Stimulated activated CD4-positive, alpha-beta T cell treated with anti-CD3 and anti-CD28 coated beads, Interleukin-4, amount 100 ng/mL, for 24 hours (primary cell): ENCODE results near the gene USP37.

Source experiments
- DNase-seq: peaks from one replicate; pipeline ENCODE4 v3.0.0-alpha.2; 2020

Gene USP37

DNA sequence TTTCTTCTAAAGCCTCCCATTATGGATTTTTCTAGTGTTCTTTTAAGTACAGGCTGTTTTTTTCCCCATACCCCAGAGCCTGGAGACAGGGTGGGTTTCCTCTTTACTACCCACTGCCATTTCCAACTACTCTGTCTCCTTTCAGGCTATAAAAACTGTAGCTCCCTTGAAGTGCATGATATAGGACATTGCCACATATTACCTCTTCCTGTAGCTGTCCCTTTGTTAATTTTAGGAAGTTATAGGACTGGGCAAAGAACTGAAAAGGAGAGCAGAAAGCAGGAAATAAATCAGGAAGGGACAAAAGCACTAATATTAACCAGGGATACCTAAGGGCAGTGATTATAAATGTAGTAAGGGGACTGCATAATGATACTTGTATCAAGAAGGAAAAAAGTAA lies 95.2 kb downstream of the USP37 start:
- no peak for DNase-seq

DNA sequence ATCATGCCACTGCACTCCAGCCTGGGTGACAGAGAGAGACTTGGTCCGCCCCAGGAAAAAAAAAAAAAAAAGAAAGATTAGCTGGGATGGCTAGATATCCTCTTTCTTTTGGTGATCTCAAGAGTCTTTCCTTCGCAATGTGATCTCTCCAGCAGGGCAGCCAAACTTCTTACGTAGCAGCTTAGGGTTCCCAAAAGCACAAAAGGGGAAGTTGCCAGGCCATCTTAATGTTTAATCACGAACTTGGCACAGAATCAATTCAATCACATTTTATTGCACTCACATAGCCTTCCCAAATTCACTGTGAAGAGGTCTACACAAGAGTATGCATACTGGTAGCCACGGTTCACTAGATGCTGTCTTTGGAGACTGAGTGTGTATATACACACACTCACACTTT lies 96.2 kb downstream of the USP37 start:
- no peak for DNase-seq

DNA sequence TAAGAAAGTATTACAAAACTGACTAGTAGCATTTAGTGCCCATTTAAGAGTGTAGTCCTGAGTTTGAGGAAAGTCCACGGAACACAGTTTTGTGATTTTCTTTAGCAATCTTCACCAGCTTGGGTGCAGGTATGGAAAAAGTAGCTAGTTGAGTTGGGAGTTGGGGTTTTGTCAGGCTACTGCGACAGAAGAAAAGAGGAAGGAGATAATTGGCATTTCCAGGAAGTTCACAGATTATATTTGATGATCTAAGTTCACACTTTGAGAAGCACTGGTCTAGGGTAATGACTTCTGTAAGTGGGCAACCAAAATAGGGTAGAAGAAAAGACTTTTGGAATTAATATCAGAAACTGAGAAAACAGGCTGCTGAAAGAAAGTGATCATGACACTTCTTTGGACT lies 97.1 kb downstream of the USP37 start:
- no peak for DNase-seq

DNA sequence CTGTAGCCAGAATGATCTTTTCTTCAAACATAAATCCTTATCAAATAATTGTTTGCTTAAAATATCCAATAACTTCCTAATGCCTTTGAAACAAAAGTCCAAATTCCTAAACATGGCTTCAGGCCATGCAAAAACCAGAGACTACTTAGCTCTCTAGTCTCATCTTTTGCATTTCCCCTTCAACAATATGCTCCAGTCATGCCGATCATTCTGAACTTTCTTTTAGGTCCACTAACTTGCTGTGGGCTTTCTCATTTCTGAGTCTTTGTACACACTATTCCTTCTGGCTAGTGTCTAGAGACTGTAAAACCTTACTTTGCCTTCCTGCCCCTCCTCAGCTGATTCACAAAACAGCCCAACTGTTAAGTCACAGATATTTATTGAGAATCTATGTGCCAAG lies 97.7 kb downstream of the USP37 start:
- no peak for DNase-seq

DNA sequence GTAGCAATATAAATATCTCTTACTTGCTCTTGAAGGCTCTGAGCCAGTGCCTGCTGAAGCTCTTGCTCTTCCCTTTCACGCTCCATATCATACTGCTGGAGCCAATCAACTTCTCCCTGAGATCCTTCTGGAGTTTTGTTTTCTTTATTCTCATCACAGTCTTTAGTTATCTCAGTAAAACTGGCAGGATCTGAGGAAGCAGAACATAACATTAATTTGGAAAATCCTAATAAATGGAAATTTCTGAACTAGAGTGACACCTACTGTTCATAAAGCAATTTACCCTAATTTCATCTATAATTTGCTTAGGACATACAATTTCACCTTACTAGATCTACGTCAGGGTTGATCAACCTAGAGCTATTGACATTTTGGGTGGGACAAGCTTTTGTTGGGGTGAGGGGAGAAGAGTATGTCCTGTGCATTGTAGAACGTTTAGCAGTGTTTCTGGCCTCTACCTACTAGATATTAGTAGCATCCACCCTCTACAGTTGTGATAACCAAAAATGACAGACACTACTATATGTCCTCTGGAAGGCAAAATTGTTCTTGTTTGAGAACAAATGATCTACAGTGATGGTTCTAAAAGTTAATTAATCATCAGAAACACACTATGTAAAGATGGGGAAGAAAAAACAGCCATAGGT lies 102.0 kb downstream of the USP37 start:
- no peak for DNase-seq

DNA sequence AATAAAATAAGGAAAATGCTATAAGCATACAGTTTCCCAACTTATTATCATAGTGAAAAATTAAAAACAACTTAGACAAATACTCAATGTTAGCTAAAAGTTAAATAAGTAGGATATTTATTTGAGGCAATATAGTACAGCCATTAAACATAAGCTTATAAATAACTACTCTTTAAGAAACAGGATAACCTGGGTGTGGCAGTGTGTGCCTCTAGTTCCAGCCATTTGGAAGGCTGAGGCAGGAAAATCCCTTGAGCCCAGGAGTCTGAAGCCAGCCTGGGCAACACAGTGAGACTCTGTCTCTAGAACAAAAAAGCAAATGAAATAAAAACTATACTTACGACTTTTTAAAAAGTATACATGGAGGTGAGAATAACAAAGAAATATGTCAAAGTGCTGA lies 109.6 kb downstream of the USP37 start:
- DNase-seq = no peak

DNA sequence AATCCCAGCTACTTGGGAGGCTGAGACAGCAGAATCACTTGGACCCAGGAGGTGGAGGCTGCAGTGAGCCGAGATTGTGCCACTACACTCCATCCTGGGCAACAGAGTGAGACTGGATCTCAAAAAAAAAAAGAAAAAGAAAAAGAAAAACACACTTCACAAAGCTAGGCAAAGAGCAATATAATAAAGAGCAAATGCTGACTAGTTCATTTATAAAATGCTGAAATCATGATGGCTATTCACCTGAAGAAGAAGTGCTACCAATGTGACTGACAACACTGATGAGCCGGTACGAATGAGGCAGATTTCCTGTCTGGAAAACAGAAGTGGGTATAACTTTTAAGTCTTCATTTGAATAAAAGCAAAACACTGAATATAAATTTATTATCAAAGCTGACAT lies 111.3 kb downstream of the USP37 start:
- no peak for DNase-seq

DNA sequence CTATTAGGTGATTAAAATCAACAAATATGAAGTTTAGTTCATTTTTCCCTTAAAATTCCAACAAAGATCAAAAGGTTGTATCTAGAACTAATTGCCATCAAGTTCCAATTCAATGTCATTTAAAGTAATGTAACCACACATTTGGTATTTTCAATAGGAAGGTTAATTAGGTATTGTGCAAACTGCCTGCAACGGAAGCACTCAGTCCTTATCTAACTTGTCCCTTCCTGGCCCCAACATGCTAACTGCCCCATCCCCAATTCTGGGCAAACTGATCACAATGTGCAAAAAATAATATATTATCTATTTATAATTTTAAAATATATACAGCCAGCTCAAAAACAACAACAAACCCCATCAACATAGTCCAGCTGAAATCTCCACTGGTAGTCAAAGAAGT lies 116.1 kb downstream of the USP37 start:
- DNase-seq = no peak

DNA sequence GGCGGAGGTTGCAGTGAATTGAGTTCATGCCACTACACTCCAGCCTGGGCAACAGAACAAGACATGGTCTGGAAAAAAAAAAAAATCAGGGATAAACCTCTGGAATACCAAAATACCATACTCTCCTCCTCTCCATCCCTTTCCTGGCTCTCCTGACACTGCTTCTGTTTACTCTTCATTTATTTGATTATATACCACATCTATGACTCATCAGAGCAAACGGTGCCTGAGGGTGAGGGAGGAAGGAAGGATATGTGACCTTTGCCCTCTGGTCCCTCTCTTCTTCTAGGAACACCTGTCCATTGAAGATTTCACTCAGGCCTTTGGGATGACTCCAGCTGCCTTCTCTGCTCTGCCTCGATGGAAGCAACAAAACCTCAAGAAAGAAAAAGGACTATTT lies 119.2 kb downstream of the USP37 start:
- DNase-seq = no peak

DNA sequence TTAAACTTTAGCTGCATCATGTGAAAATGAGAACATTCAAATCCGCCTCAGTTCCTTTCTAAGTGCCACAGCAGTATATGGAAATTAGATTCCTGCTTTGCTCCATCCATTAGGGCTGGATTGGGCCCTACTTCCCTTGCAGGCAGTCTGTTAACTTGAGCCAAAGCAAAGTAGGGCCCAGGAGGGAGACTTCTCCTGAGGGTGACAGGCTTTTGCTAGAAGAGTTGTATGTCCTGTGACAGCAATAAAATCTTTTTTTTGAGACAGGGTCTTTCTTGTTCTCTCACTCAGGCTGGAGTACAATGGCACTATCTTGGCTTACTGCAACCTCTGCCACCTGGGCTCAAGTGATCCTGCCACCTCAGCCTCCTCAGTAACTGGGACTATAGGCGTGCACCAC lies 121.1 kb downstream of the USP37 start:
- DNase-seq = no peak

DNA sequence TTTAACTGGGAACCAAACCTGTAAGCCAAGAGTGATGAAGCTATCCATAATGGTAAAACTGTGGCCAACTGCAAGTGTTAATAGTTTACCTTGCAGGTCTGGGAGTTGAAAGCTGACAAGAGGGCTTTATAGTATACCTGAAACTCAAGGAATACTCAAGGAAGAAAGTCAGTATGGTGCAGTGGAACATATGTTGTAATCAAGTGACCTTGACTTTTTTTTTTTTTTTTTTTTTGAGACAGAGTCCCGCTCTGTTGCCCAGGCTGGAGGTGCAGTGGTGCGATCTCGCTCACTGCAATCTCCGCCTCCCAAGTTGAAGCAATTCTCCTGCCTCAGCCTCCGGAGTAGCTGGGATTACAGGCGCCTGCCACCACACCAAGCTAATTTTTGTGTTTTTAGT lies 121.6 kb downstream of the USP37 start:
- no peak for DNase-seq

DNA sequence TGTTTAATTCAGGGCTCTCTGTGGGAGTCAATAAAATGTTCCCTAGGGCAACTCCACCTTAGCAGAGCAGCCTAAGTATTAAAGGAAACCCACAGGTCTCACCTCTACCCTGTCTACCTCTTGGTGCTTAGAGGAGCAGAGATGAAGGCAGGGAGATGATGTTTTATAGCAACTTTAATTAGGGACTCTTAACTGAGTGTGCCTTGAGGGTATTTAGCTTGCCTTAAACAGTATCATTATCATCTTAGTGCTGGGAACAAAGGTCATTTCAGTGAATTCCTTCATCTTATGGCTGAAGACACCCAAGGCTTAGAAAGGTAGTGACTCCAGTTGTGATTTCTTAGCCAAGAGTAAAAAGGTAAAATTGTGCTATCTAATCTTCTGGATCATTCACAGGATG lies 122.5 kb downstream of the USP37 start:
- no peak for DNase-seq

DNA sequence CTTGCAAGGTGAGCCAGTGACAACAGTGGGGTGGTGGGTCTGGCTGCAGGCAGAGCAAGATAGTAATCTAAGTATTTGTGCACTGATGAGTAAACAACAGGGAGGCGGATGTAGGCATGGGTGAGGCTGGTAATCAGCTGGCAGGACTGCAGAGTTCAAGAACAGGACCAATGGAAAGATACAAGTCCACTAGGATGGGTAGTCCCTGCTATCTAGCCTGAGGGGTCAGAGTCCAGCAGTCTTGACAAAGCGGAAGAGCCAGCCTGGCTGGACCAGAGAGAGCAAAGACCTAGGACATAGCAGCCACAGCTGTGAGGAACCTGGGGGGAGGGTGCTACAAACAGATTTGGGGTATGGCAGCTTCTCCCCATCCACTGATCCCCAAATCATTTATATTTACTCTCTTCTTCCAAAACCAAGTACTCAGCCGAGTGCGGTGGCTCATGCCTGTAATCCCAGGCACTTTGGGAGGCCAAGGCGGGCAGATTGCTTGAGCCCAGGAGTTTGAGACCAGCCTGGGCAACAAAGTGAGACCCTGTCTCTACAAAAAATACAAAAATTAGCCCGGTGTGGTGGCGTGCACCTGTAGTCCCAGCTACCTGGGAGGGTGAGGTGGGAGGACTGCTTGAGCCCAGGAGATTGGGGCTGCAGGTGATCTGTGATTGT lies 123.3 kb downstream of the USP37 start:
- no peak for DNase-seq

DNA sequence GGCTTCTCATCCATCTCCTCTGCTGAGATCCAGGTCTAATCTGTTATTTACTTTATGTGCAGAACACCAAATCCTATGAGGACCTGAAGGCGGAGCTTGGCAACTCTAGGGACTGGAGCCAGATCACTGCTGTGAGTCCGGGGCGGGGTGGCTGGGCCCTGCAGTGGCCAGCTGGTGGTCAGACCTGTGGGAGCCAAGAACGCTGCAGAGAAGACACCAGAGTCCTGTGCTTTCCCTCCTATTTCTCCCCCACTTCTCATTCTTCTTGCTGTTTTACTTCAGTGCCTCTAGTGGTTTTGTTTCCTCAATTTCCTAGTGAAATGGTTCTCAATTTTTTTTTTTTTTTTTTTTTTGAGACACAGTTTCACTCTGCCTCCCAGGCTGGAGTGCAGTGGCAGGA lies 129.6 kb downstream of the USP37 start:
- DNase-seq = no peak

DNA sequence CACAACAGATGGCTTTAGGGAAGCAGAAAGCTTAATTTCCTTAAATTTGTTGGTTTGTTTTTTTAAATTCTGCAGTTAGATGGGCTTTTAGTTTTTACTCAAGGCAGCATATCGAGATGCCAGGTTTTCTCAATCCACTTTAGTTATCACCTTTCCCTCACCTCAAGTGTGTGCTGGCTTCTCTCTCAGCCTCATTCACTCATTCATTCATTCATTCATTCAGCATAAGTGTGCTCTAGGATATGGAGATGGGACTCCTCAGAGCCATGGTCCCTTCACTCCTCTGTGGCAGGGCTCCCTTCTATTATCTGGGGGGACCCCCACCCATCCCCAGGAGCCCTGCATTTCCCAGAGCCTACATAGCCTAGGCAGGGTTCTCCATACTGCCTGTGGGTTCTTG lies 130.2 kb downstream of the USP37 start:
- DNase-seq = no peak

DNA sequence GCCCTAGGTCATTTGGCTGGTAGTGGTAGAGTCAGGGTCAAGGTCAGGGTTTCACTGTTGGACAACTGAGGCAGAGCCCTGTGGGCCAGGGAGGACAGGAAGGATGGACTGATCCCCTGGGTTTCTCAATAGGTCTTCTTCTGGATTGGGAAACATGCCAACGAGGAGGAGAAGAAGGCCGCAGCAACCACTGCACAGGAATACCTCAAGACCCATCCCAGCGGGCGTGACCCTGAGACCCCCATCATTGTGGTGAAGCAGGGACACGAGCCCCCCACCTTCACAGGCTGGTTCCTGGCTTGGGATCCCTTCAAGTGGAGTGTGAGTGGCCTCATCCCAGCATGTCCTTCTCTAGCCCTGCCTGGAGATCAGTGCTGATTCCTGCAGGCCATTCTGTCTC lies 131.2 kb downstream of the USP37 start:
- no peak for DNase-seq

DNA sequence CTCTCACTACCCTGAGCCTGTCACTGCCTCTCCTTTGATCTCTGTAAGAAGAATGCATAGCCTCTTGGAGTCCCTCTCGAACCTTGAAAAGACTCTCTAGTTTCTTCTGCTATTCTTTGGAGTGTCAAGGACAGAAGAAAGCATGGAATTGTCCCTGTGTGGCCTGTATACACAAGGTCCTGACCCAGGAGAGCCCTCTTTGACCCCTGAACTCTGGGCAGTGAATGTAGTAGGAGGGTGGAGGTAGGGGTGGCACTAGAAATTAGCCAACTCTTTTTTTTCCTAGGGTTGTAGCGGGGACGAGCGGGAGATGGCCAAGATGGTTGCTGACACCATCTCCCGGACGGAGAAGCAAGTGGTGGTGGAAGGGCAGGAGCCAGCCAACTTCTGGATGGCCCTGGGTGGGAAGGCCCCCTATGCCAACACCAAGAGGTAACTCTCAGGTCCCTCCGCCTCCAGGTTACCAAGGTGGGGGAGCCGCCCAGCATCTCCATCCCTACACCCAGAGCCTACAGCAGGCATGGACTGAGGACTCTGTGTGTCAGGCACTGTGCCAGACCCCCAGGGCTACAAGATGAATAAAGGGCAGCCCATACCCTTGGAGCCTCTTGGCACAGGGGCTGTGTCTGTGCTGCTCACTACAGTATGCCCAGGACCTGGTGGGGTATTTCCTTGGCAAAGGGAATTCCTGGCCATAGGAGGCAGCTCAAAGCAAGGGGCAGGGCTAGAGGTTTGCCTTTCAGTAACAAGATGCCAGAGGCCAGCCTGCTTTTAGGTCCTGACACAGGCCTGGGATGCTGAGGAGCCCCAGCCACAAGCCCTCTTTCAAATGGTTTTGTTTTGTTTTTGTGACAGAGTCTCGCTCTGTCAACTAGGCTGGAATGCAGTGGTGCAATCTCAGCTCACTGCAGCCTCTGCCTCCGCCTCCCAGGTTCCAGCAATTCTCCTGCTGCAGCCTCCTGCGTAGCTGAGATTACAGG lies 132.9 kb downstream of the USP37 start:
- DNase-seq = no peak

DNA sequence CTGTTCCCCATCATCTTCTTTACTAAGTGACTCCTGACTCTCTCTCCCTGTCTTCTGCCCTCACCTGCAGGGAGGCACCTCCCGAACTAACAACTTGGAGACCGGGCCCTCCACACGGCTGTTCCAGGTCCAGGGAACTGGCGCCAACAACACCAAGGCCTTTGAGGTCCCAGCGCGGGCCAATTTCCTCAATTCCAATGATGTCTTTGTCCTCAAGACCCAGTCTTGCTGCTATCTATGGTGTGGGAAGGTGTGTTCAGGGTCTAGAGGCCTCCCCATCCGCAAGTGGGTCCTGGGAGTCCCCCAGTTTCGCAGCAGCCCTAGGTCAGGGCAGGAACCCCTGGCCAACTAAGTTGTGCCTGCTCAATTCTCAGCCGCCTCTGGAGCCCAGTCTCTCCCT lies 133.7 kb downstream of the USP37 start:
- DNase-seq = no peak

DNA sequence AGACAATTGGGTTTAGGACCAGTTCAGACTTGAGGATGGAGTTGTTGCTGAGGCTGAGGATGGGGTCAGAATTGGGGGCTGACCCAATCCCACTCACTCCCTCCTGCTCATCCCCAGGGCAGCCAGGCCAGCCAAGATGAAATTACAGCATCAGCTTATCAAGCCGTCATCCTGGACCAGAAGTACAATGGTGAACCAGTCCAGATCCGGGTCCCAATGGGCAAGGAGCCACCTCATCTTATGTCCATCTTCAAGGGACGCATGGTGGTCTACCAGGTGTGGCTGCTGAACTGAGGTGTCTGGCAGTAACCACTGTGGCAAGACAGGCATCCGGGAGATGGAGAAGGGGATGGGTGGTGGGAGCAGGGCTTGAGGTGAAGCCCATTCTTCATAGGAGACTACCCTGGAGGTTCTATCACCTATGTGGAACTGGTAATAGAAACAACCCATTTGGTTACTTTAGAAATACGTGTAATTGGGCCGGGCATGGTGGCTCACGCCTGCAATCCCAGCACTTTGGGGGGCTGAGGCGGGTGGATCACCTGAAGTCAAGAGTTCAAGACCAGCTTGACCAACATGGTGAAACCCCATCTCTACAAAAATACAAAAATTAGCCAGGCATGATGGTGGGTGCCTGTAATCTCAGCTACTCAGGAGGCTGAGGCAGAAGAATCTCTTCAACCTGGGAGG lies 135.3 kb downstream of the USP37 start:
- DNase-seq = no peak

DNA sequence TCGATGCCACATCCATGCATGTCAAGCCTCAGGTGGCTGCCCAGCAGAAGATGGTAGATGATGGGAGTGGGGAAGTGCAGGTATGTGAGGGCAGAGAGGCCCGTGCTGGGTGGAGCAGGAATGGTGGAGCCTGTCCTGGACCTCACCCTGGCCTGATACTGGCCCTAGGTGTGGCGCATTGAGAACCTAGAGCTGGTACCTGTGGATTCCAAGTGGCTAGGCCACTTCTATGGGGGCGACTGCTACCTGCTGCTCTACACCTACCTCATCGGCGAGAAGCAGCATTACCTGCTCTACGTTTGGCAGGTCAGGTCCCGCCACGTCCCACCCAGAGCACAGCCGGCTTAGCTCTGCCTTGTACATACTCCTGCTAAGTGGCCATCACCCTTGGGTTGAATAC lies 136.3 kb downstream of the USP37 start:
- no peak for DNase-seq

DNA sequence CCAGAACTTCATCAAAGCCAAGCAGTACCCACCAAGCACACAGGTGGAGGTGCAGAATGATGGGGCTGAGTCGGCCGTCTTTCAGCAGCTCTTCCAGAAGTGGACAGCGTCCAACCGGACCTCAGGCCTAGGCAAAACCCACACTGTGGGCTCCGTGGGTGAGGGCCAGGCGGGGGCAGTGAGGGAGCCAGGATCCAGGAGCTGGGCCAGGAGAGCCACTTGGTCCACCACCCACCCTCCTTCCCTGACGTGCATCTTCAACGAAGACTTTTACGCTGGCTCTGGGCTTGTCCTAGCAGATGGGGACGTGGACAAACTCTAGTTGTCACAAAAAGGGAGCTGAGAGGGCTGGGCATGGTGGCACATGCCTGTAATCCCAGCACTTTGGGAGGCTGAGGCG lies 137.4 kb downstream of the USP37 start:
- DNase-seq = no peak

DNA sequence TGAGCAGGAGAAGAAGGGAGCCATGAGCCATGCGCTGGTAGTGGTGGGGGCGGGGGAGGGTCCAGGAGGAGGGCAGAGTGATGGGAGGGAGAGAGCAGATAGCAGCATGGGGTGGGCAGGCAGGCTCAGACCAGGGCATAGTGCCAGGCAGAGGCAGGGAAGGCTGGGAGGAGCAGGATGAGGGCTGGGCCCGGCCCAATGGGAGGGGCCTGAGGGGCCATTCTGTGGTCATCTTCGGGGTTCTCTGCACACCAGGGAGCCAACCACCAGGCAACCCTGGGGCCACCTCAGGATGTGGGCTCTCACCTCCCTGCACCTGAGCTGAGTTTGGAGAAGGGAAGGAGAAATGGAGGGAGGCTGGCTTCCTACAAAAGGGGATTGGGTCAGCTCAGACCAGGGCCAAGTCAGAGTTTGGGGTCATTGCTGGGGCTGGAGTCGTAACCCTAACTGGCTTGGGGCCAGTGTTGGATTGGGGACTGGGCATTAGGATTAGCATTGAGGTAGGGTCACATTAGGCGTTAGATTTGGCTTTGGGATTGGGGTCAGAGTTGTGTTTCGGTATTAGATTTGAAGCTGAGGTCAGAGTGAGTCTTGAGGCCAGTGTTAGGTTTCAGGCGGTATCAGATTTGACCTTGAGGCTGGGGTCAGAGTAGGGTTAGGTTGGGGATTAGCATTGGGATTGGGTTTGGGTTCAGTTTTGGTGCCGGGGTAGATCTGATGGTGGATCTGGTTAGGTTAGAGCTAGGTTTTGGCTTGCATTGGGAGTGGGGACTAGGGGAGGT lies 138.0 kb downstream of the USP37 start:
- no peak for DNase-seq
